Measurements from ENCODE around the gene AIF1.

DNA sequence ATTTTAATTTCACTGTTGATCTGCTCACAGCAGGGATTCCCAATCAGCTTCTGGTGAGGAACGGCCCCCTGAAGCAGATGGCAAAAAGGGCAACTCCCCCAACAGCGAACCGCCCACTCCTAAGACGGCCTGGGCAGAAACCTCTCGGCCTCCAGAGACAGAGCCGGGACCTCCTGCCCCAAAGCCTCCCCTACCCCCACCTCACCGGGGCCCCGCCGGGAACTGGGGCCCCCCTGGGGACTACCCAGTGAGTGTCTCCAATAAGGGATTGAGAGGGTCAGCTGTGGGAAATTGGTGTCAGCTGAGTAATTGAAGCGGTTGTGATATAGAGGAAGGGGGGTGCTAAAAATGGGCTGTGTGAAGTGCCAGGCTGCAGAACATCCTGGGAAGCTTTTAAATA, 11.9 kb downstream of the AIF1 start:
- no peak for TF ChIP-seq BACH2 (CRISPR knock-in tag; IDR thresholded peaks at IDR 0.05; ENCODE audit: borderline replicate concordance)
- TF ChIP-seq, protein P1, sequence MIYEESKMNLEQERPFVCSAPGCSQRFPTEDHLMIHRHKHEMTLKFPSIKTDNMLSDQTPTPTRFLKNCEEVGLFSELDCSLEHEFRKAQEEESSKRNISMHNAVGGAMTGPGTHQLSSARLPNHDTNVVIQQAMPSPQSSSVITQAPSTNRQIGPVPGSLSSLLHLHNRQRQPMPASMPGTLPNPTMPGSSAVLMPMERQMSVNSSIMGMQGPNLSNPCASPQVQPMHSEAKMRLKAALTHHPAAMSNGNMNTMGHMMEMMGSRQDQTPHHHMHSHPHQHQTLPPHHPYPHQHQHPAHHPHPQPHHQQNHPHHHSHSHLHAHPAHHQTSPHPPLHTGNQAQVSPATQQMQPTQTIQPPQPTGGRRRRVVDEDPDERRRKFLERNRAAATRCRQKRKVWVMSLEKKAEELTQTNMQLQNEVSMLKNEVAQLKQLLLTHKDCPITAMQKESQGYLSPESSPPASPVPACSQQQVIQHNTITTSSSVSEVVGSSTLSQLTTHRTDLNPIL (CRISPR knock-in tag; IDR thresholded peaks at IDR 0.05; ENCODE audit: low read depth): no peak
- TF ChIP-seq, protein P2, sequence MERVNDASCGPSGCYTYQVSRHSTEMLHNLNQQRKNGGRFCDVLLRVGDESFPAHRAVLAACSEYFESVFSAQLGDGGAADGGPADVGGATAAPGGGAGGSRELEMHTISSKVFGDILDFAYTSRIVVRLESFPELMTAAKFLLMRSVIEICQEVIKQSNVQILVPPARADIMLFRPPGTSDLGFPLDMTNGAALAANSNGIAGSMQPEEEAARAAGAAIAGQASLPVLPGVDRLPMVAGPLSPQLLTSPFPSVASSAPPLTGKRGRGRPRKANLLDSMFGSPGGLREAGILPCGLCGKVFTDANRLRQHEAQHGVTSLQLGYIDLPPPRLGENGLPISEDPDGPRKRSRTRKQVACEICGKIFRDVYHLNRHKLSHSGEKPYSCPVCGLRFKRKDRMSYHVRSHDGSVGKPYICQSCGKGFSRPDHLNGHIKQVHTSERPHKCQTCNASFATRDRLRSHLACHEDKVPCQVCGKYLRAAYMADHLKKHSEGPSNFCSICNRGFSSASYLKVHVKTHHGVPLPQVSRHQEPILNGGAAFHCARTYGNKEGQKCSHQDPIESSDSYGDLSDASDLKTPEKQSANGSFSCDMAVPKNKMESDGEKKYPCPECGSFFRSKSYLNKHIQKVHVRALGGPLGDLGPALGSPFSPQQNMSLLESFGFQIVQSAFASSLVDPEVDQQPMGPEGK (CRISPR knock-in tag; IDR thresholded peaks at IDR 0.05; ENCODE audit: borderline replicate concordance): no peak
- no peak for TF ChIP-seq ARNTL (CRISPR knock-in tag; IDR thresholded peaks at IDR 0.05; ENCODE audit: borderline replicate concordance, low read depth)
- no peak for TF ChIP-seq ZNF565 (CRISPR knock-in tag; conservative IDR thresholded peaks at IDR 0.05; ENCODE audit: low read depth)
- TF ChIP-seq TOX (CRISPR knock-in tag; IDR thresholded peaks at IDR 0.05; ENCODE audit: borderline replicate concordance): no peak
- TF ChIP-seq RARB (CRISPR knock-in tag; IDR thresholded peaks at IDR 0.05): no peak

Measured in SK-N-SH treated with all-trans-retinoic acid at 6 μM for 48 hours (cell line).